Common myeloid progenitor, CD34-positive (primary cell): ENCODE measurements around the gene IGSF6.
"Not testable (repeated sequence)": the region's sequence is repeated elsewhere in the genome, so short reads cannot be mapped to it uniquely, and the experiment has no call there.

Experiments
- CTCF ChIA-PET: fragments of 350-600 bp; sonication (Branson Sonifier 250); formaldehyde crosslinking; loops from one replicate; lab custom pipeline; 2021; ENCODE audit warnings: antibody characterized with exemption; lab: Charles Lee
- POLR2A ChIA-PET: fragments of 350-600 bp; sonication (Branson Sonifier 250); formaldehyde crosslinking; loops from one replicate; lab custom pipeline; 2021; ENCODE audit warnings: antibody characterized with exemption; lab: Charles Lee
- DNase-seq, 3 donors: peaks; one replicate each; pipeline versions ENCODE4 v3.0.0 to v3.0.0-alpha.2; 2013
- H3K27ac ChIP-seq, 2 experiments: 1 replicate in 1 of 2; 2 replicates in 1 of 2; pipeline ENCODE4 v1.7.0; 2013; ENCODE audit warnings: inconsistent platforms in 2 of 2, low read length in 2 of 2, mild to moderate bottlenecking in 2 of 2, low read depth in 1 of 2, moderate library complexity in 1 of 2; ENCODE audit not compliant: severe bottlenecking in 2 of 2, insufficient read depth in 1 of 2, poor library complexity in 1 of 2
- H3K27me3 ChIP-seq, 5 experiments: replicated peaks in 2 of 5; 1 replicate in 3 of 5; 2 replicates in 2 of 5; pipeline versions ENCODE4 v1.6.1 to v1.7.0; 2013; ENCODE audit warnings: low read length in 4 of 5, mild to moderate bottlenecking in 2 of 5, moderate library complexity in 2 of 5, inconsistent platforms in 1 of 5; ENCODE audit not compliant: insufficient read depth in 5 of 5, control insufficient read depth in 4 of 5
- H3K36me3 ChIP-seq, 4 experiments: 1 replicate in 2 of 4; 2 replicates in 2 of 4; pipeline versions ENCODE4 v1.6.1 to v1.7.0; 2013; ENCODE audit warnings: low read length in 3 of 4, control low read depth in 1 of 4, mild to moderate bottlenecking in 1 of 4; ENCODE audit not compliant: control insufficient read depth in 4 of 4, insufficient read depth in 4 of 4
- H3K4me1 ChIP-seq, 4 experiments: 1 replicate in 3 of 4; 2 replicates in 1 of 4; pipeline versions ENCODE4 v1.6.1 to v1.7.1; 2013; ENCODE audit warnings: low read length in 3 of 4, mild to moderate bottlenecking in 3 of 4, control low read depth in 1 of 4, inconsistent platforms in 1 of 4, moderate library complexity in 1 of 4; ENCODE audit not compliant: control insufficient read depth in 4 of 4, insufficient read depth in 4 of 4; ENCODE audit errors: control extremely low read depth in 1 of 4
- H3K4me3 ChIP-seq, 7 experiments: 1 replicate in 4 of 7; 2 replicates in 3 of 7; pipeline versions ENCODE4 v1.5.1 to v1.7.0; 2013; ENCODE audit warnings: mild to moderate bottlenecking in 7 of 7, low read length in 6 of 7, moderate library complexity in 6 of 7, inconsistent platforms in 2 of 7, low read depth in 2 of 7, control low read depth in 1 of 7; ENCODE audit not compliant: insufficient read depth in 4 of 7, control insufficient read depth in 1 of 7; ENCODE audit errors: extremely low read depth in 1 of 7
- H3K9me3 ChIP-seq, 5 experiments: 1 replicate in 4 of 5; 2 replicates in 1 of 5; pipeline versions ENCODE4 v1.6.1 to v1.7.1; 2013; ENCODE audit warnings: low read length in 4 of 5, mild to moderate bottlenecking in 2 of 5, inconsistent platforms in 1 of 5, low read depth in 1 of 5, moderate library complexity in 1 of 5; ENCODE audit not compliant: control insufficient read depth in 4 of 5, insufficient read depth in 2 of 5; ENCODE audit errors: control extremely low read depth in 1 of 5
- WGBS: methylation state at CpG from one replicate; pipeline ENCODE4 v1.1.5; 2013; ENCODE audit not compliant: insufficient coverage; 5-methylcytosine and 5-hydroxymethylcytosine counted together

Gene IGSF6

GRCh38 chr16:21641916-21642315, 10.5 kb downstream of the IGSF6 start:
- Histone ChIP-seq H3K27ac (no peak overlapping the region), H3K4me1 (peaks cover 7 to 44% (median 18%) of the 10 kb centered on the region in 4 experiments)
- POLR2A ChIA-PET = interaction anchor here (0.6 kb wide), 1 partner anchor 23 kb away, joined by 5 read pairs; no protein-coding TSS in a partner anchor

GRCh38 chr16:21639493-21639892, 12.9 kb downstream of the IGSF6 start:
- H3K4me3 ChIP-seq = no peak overlapping the region
- peaks cover 0 to 9% (median 4%) of the 10 kb centered on the region in 4 experiments for H3K36me3 ChIP-seq
- POLR2A ChIA-PET = no interaction called here
- no peaks in the 10 kb centered on the region for H3K27me3 ChIP-seq
- no peaks in the 10 kb centered on the region for H3K9me3 ChIP-seq
- peaks cover 0 to 22% (median 3%) of the 10 kb centered on the region in 4 experiments for H3K4me1 ChIP-seq
- no peak overlapping the region for H3K27ac ChIP-seq
- CTCF ChIA-PET = interaction anchor here (0.9 to 11.1 kb wide), 10 partner anchors 13 to 79 kb away, joined by 3 to 176 read pairs (median 6); partner anchors contain the start of gene IGSF6
- no peak for DNase-seq
- WGBS = 100% methylated on average over 1 of the region's 2 CpGs

More at GRCh38 chr16:21641916-21642315, 10.5 kb downstream of the IGSF6 start:
- peaks cover 0 to 9% (median 1%) of the 10 kb centered on the region in 4 experiments for H3K36me3 ChIP-seq
- CTCF ChIA-PET = interaction anchor here (0.9 to 11.1 kb wide), 7 partner anchors 10 to 75 kb away, joined by 3 to 176 read pairs (median 4); partner anchors contain the start of gene IGSF6
- H3K27me3 ChIP-seq = no peaks in the 10 kb centered on the region
- no peak for DNase-seq
- 100% methylated on average over 2 of the region's 6 CpGs for WGBS
- no peaks in the 10 kb centered on the region for H3K9me3 ChIP-seq
- H3K4me3 ChIP-seq = no peak overlapping the region

GRCh38 chr16:21638573-21638975, 13.8 kb downstream of the IGSF6 start:
- Histone ChIP-seq H3K4me1 (peaks cover 0 to 17% (median 2%) of the 10 kb centered on the region in 4 experiments), H3K27me3 (no peaks in the 10 kb centered on the region), H3K36me3 (peaks cover 0 to 13% (median 6%) of the 10 kb centered on the region in 4 experiments), H3K9me3 (no peaks in the 10 kb centered on the region), H3K27ac (no peak overlapping the region), H3K4me3 (no peak overlapping the region)
- ChIA-PET POLR2A (interaction anchor here (0.6 kb wide), 1 partner anchor 16 kb away, joined by 3 read pairs; no protein-coding TSS in a partner anchor), CTCF (interaction anchor here (1.0 to 11.1 kb wide), 8 partner anchors 21 to 61 kb away, joined by 3 to 176 read pairs (median 5); no protein-coding TSS in a partner anchor)
- no peak for DNase-seq
- 18% methylated on average over 1 of the region's 4 CpGs for WGBS

GRCh38 chr16:21637032-21637968, 15.1 kb downstream of the IGSF6 start:
- no peak overlapping the region for H3K4me3 ChIP-seq
- 99% methylated on average over 34 of the region's 37 CpGs for WGBS
- peaks cover 0 to 11% (median 1%) of the 10 kb centered on the region in 4 experiments for H3K4me1 ChIP-seq
- ChIA-PET CTCF (interaction anchor here (0.8 to 11.1 kb wide), 8 partner anchors 13 to 81 kb away, joined by 3 to 176 read pairs (median 4); no protein-coding TSS in a partner anchor), POLR2A (interaction anchor here (0.5 to 0.8 kb wide), 3 partner anchors 11 to 314 kb away, joined by 3 to 4 read pairs (median 3); no protein-coding TSS in a partner anchor)
- H3K9me3 ChIP-seq = no peaks in the 10 kb centered on the region
- DNase-seq = no peak
- H3K36me3 ChIP-seq = peaks cover 0 to 13% (median 8%) of the 10 kb centered on the region in 4 experiments
- no peak overlapping the region for H3K27ac ChIP-seq
- H3K27me3 ChIP-seq = no peaks in the 10 kb centered on the region

- POLR2A ChIA-PET, CTCF ChIA-PET, H3K9me3 ChIP-seq, H3K27me3 ChIP-seq, DNase-seq, H3K27ac ChIP-seq, H3K4me3 ChIP-seq: not testable (repeated sequence)
- WGBS = 100% methylated on average over 8 of the region's 9 CpGs
- Histone ChIP-seq H3K4me1 (peaks cover 0 to 11% (median 1%) of the 10 kb centered on the region in 4 experiments), H3K36me3 (peaks cover 0 to 15% (median 8%) of the 10 kb centered on the region in 4 experiments)
Observed at GRCh38 chr16:21635694-21636093, 16.7 kb downstream of the IGSF6 start.

- H3K9me3 ChIP-seq = peaks cover 0 to 4% (median 0%) of the 10 kb centered on the region in 5 experiments
- CTCF ChIA-PET = no interaction called here
- no peak overlapping the region for H3K4me3 ChIP-seq
- DNase-seq = no peak
- no peak overlapping the region for H3K27ac ChIP-seq
- H3K36me3 ChIP-seq = peaks cover 8 to 27% (median 13%) of the 10 kb centered on the region in 4 experiments
- H3K27me3 ChIP-seq = no peaks in the 10 kb centered on the region
- POLR2A ChIA-PET = no interaction called here
- peaks cover 0 to 11% (median 1%) of the 10 kb centered on the region in 4 experiments for H3K4me1 ChIP-seq
- 97% methylated on average over 5 of the region's 5 CpGs for WGBS
Observed at GRCh38 chr16:21634216-21634615, 18.2 kb downstream of the IGSF6 start.
